Caco-2 (cell line): ENCODE measurements around the gene C7. TPM values are rescaled to one million over a fixed set of nuclear protein-coding genes. Genes with fewer than 3 reads are reported as not detected.

Experiments
- BruUV-seq: library from RNA; stranded (reverse); fragments of 400-500 nt; replicated peaks from 2 replicates; lab custom pipeline; 2021; lab: Mats Ljungman, UMichigan
- CTCF ChIA-PET: fragments of 300-600 bp; sonication (Branson Sonifier 250); formaldehyde crosslinking; loops from one replicate; lab custom pipeline; 2022; ENCODE audit warnings: antibody characterized with exemption; lab: Charles Lee
- POLR2A ChIA-PET: fragments of 300-600 bp; sonication (Branson Sonifier 250); formaldehyde crosslinking; loops from one replicate; lab custom pipeline; 2022; ENCODE audit warnings: antibody characterized with exemption; lab: Charles Lee
- DNase-seq, 2 experiments: peaks; one replicate each; pipeline versions ENCODE4 v3.0.0 to v3.0.0-alpha.2; 2020 to 2022
- H3K27me3 ChIP-seq: replicated peaks from 2 replicates; pipeline ENCODE4 v1.6.0; 2011; ENCODE audit warnings: low read length; ENCODE audit not compliant: control insufficient read depth, insufficient read depth
- H3K36me3 ChIP-seq: 2 replicates; pipeline ENCODE4 v1.5.1; 2011; ENCODE audit warnings: low read length; ENCODE audit not compliant: control insufficient read depth, insufficient read depth
- H3K4me1 ChIP-seq: fragments of 250-450 bp; sonication (Bioruptor Pico); 2 replicates; pipeline ENCODE4 v1.5.1; 2020; ENCODE audit warnings: mild to moderate bottlenecking
- H3K4me3 ChIP-seq: 2 replicates; pipeline ENCODE4 v1.5.1; 2011; ENCODE audit warnings: low read depth, mild to moderate bottlenecking, control low read depth, low read length
- H3K9me3 ChIP-seq: fragments of 250-450 bp; sonication (Bioruptor Pico); 2 replicates; pipeline ENCODE4 v1.5.1; 2020; ENCODE audit warnings: mild to moderate bottlenecking, moderate library complexity
- H3K27ac Mint-ChIP-seq: one replicate; pipeline ENCODE4 v1.8.0; 2022; ENCODE audit warnings: mixed read lengths; ENCODE audit not compliant: unreplicated experiment
- H3K27me3 Mint-ChIP-seq: one replicate; pipeline ENCODE4 v1.8.0; 2022; ENCODE audit warnings: mixed read lengths; ENCODE audit not compliant: insufficient read depth, unreplicated experiment
- H3K36me3 Mint-ChIP-seq: one replicate; pipeline ENCODE4 v1.8.0; 2022; ENCODE audit warnings: mild to moderate bottlenecking, mixed read lengths; ENCODE audit not compliant: insufficient read depth, unreplicated experiment
- H3K4me1 Mint-ChIP-seq: one replicate; pipeline ENCODE4 v1.8.0; 2022; ENCODE audit warnings: low read depth, mixed read lengths; ENCODE audit not compliant: unreplicated experiment
- H3K4me3 Mint-ChIP-seq: one replicate; pipeline ENCODE4 v1.8.0; 2022; ENCODE audit warnings: mild to moderate bottlenecking, moderate library complexity, mixed read lengths; ENCODE audit not compliant: unreplicated experiment
- H3K9me3 Mint-ChIP-seq: one replicate; pipeline ENCODE4 v1.8.0; 2022; ENCODE audit warnings: mixed read lengths; ENCODE audit not compliant: unreplicated experiment
- intact Hi-C: fragments of 100-400 bp; cut with micrococcal nuclease; formaldehyde crosslinking; loops from one replicate; pipeline ENCODE4 v1.10.0; 2022; ENCODE audit not compliant: unreplicated experiment
- total RNA-seq: library from RNA; stranded (reverse); gene quantifications from 2 replicates; pipeline ENCODE4 v1.2.3, GENCODE V29; 2022
- TF ChIP-seq, protein P1 (sequence below), 2 experiments: fragments of 200-600 bp in 1 of 2; IDR thresholded peaks; 1 replicate in 1 of 2; 2 replicates in 1 of 2; pipeline versions ENCODE4 v1.5.1 to v1.8.0; 2011 to 2022; ENCODE audit warnings: antibody characterized with exemption in 1 of 2, control low read depth in 1 of 2, inconsistent platforms in 1 of 2, low read depth in 1 of 2, low read length in 1 of 2, mild to moderate bottlenecking in 1 of 2, moderate library complexity in 1 of 2; ENCODE audit not compliant: insufficient read depth in 1 of 2, severe bottlenecking in 1 of 2, unreplicated experiment in 1 of 2

Gene C7
- total RNA-seq, 1 experiment from 2014 or later, result not detected

DNA sequence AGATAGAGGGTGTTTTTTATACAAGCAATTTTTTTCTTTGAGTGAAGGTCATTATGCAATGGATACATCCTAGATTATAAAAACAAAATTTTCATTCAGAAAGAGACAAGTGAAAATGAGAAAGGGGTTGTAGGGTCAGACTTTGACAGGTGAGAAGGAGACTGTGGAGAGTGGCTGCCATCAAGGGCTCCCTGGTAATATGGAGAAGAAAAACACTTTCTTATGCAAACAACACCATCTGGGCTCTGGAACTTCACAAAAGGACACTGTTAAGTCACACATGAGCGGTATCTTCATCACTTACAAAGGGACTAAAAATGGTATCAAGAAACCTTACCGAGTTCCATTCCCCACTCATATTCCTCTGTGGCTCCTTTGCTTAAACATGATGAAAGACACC, 23.5 kb downstream of the C7 start:
- CTCF ChIA-PET, result no interaction called here
- H3K4me1 Mint-ChIP-seq, result no peaks in the 10 kb centered on the region
- no peak overlapping the region for H3K4me3 ChIP-seq
- POLR2A ChIA-PET, result no interaction called here
- H3K27ac Mint-ChIP-seq, result no peak overlapping the region
- no peaks in the 10 kb centered on the region for H3K4me1 ChIP-seq
- peaks cover 3% of the 10 kb centered on the region for H3K27me3 Mint-ChIP-seq
- no peaks in the 10 kb centered on the region for H3K36me3 ChIP-seq
- DNase-seq, result no peak
- H3K27me3 ChIP-seq, result no peaks in the 10 kb centered on the region
- intact Hi-C loops, result no loop called here
- H3K4me3 Mint-ChIP-seq, result no peak overlapping the region
- no peaks in the 10 kb centered on the region for H3K9me3 ChIP-seq
- TF ChIP-seq, protein P1, sequence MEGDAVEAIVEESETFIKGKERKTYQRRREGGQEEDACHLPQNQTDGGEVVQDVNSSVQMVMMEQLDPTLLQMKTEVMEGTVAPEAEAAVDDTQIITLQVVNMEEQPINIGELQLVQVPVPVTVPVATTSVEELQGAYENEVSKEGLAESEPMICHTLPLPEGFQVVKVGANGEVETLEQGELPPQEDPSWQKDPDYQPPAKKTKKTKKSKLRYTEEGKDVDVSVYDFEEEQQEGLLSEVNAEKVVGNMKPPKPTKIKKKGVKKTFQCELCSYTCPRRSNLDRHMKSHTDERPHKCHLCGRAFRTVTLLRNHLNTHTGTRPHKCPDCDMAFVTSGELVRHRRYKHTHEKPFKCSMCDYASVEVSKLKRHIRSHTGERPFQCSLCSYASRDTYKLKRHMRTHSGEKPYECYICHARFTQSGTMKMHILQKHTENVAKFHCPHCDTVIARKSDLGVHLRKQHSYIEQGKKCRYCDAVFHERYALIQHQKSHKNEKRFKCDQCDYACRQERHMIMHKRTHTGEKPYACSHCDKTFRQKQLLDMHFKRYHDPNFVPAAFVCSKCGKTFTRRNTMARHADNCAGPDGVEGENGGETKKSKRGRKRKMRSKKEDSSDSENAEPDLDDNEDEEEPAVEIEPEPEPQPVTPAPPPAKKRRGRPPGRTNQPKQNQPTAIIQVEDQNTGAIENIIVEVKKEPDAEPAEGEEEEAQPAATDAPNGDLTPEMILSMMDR (IDR thresholded peaks at IDR 0.05; ENCODE audit: insufficient read depth in 1 of 2, low read depth in 1 of 2, low read length in 1 of 2, severe bottlenecking in 1 of 2, unreplicated experiment in 1 of 2), result no peak
- no peaks in the 10 kb centered on the region for H3K36me3 Mint-ChIP-seq
- no TSS peak for BruUV-seq
- H3K9me3 Mint-ChIP-seq, result peaks cover under 1% of the 10 kb centered on the region

- Histone ChIP-seq H3K4me1 (no peaks in the 10 kb centered on the region), H3K27me3 (no peaks in the 10 kb centered on the region), H3K9me3 (no peaks in the 10 kb centered on the region), H3K4me3 (no peak overlapping the region), H3K36me3 (no peaks in the 10 kb centered on the region)
- BruUV-seq, result no TSS peak
- TF ChIP-seq, protein P1 (IDR thresholded peaks at IDR 0.05; ENCODE audit: insufficient read depth in 1 of 2, low read depth in 1 of 2, low read length in 1 of 2, severe bottlenecking in 1 of 2, unreplicated experiment in 1 of 2), result no peak
- no peaks in the 10 kb centered on the region for H3K9me3 Mint-ChIP-seq
- CTCF ChIA-PET, result no interaction called here
- POLR2A ChIA-PET, result no interaction called here
- DNase-seq, result no peak
- H3K36me3 Mint-ChIP-seq, result no peaks in the 10 kb centered on the region
- no peak overlapping the region for H3K27ac Mint-ChIP-seq
- intact Hi-C loops, result no loop called here
- H3K4me1 Mint-ChIP-seq, result no peaks in the 10 kb centered on the region
- peaks cover 3% of the 10 kb centered on the region for H3K27me3 Mint-ChIP-seq
- H3K4me3 Mint-ChIP-seq, result no peak overlapping the region
These were observed 27.8 kb downstream of the C7 start for GRCh38 chr5:40937075-40937474.

- no peaks in the 10 kb centered on the region for H3K36me3 Mint-ChIP-seq
- no peaks in the 10 kb centered on the region for H3K36me3 ChIP-seq
- no peaks in the 10 kb centered on the region for H3K9me3 Mint-ChIP-seq
- H3K27me3 ChIP-seq, result no peaks in the 10 kb centered on the region
- no peaks in the 10 kb centered on the region for H3K9me3 ChIP-seq
- H3K4me1 ChIP-seq, result no peaks in the 10 kb centered on the region
- no peak overlapping the region for H3K27ac Mint-ChIP-seq
- H3K27me3 Mint-ChIP-seq, result no peaks in the 10 kb centered on the region
- no peak overlapping the region for H3K4me3 Mint-ChIP-seq
- ChIA-PET CTCF (no interaction called here), POLR2A (no interaction called here)
- BruUV-seq, result no TSS peak
- no peak for DNase-seq
- no peak overlapping the region for H3K4me3 ChIP-seq
- intact Hi-C loops, result no loop called here
- TF ChIP-seq, protein P1 (IDR thresholded peaks at IDR 0.05; ENCODE audit: insufficient read depth in 1 of 2, low read depth in 1 of 2, low read length in 1 of 2, severe bottlenecking in 1 of 2, unreplicated experiment in 1 of 2), result no peak
- no peaks in the 10 kb centered on the region for H3K4me1 Mint-ChIP-seq
These were observed 30.5 kb downstream of the C7 start for GRCh38 chr5:40939753-40940152.
